SK-N-SH (cell line): Measurements from ENCODE around the gene RPH3AL. TPM values are rescaled to one million over a fixed set of nuclear protein-coding genes. Genes with fewer than 3 reads are reported as not detected.

Source experiments
- CTCF ChIA-PET: fragments of 300-600, 350-600 bp; formaldehyde crosslinking; extraction: SDS; loops from one replicate; lab custom pipeline; 2021; lab: Yijun Ruan, JAX
- POLR2A ChIA-PET: fragments of 350-600 bp; sonication (Branson Sonifier 250); formaldehyde crosslinking; extraction: SDS; loops from one replicate; lab custom pipeline; 2020; ENCODE audit warnings: antibody characterized with exemption, inconsistent platforms; lab: Yijun Ruan, JAX
- DNase-seq: peaks from one replicate; pipeline ENCODE4 v3.0.0; 2012
- H2AFZ ChIP-seq: fragments of 200-600 bp; sonication (generic); 2 replicates; pipeline ENCODE4 v1.8.1; 2016; ENCODE audit warnings: antibody characterized with exemption, mild to moderate bottlenecking, low read depth
- H3F3A ChIP-seq: fragments of 200-600 bp; sonication (generic); replicated peaks from 2 replicates; pipeline ENCODE3; 2016; ENCODE audit warnings: antibody characterized with exemption, mild to moderate bottlenecking; ENCODE audit not compliant: insufficient read depth
- H3K27ac ChIP-seq, 2 experiments: fragments of 200-500 bp in 1 of 2; fragments of 200-600 bp in 1 of 2; sonication (Bioruptor generic) in 1 of 2; sonication (generic), shearing (Covaris generic) in 1 of 2; 2 replicates each; pipeline versions ENCODE4 v1.5.1 to v1.6.1; 2014 to 2016; ENCODE audit warnings: low read depth in 2 of 2, inconsistent platforms in 1 of 2, low read length in 1 of 2, mild to moderate bottlenecking in 1 of 2, mixed read lengths in 1 of 2
- H3K27me3 ChIP-seq: fragments of 200-600 bp; sonication (generic), shearing (Covaris generic); 2 replicates; pipeline ENCODE4 v1.6.1; 2016; ENCODE audit warnings: mixed run types; ENCODE audit not compliant: insufficient read depth
- H3K36me3 ChIP-seq, 2 experiments: fragments of 200-500 bp in 1 of 2; fragments of 200-600 bp in 1 of 2; sonication (Bioruptor generic) in 1 of 2; sonication (generic) in 1 of 2; replicated peaks in 1 of 2; 2 replicates each; pipeline versions ENCODE3 to v1.5.1; 2014 to 2016; ENCODE audit warnings: low read length in 1 of 2, mild to moderate bottlenecking in 1 of 2; ENCODE audit not compliant: insufficient read depth in 2 of 2, control insufficient read depth in 1 of 2
- H3K4me1 ChIP-seq, 2 experiments: fragments of 200-500 bp in 1 of 2; fragments of 200-600 bp in 1 of 2; sonication (Bioruptor generic) in 1 of 2; sonication (generic), shearing (Covaris generic) in 1 of 2; 2 replicates each; pipeline versions ENCODE4 v1.5.1 to v1.6.1; 2014 to 2016; ENCODE audit warnings: low read depth in 1 of 2, low read length in 1 of 2, mixed run types in 1 of 2; ENCODE audit not compliant: insufficient read depth in 2 of 2, control insufficient read depth in 1 of 2
- H3K4me2 ChIP-seq: fragments of 200-600 bp; sonication (generic), shearing (Covaris generic); 2 replicates; pipeline ENCODE4 v1.6.1; 2017; ENCODE audit warnings: mixed run types
- H3K4me3 ChIP-seq, 2 experiments: fragments of 200-500 bp in 1 of 2; fragments of 200-600 bp in 1 of 2; sonication (Bioruptor generic) in 1 of 2; sonication (generic), shearing (Covaris generic) in 1 of 2; 2 replicates each; pipeline versions ENCODE4 v1.5.1 to v1.8.1; 2014 to 2016; ENCODE audit warnings: low read depth in 2 of 2, inconsistent platforms in 1 of 2, low read length in 1 of 2, mild to moderate bottlenecking in 1 of 2, mixed read lengths in 1 of 2, moderate library complexity in 1 of 2
- H3K79me2 ChIP-seq: fragments of 200-600 bp; sonication (generic); 2 replicates; pipeline ENCODE4 v1.8.1; 2017; ENCODE audit warnings: mild to moderate bottlenecking; ENCODE audit not compliant: insufficient read depth
- H3K9ac ChIP-seq: fragments of 200-600 bp; sonication (generic); 2 replicates; pipeline ENCODE4 v1.6.1; 2017; ENCODE audit warnings: mixed run types
- H3K9me2 ChIP-seq: fragments of 200-600 bp; sonication (generic); 2 replicates; pipeline ENCODE4 v1.6.1; 2017; ENCODE audit warnings: mixed run types
- H3K9me3 ChIP-seq: fragments of 200-600 bp; sonication (generic); 2 replicates; pipeline ENCODE4 v1.6.1; 2017; ENCODE audit warnings: mixed run types, mild to moderate bottlenecking, moderate library complexity
- H4K20me1 ChIP-seq: fragments of 200-600 bp; sonication (generic); 2 replicates; pipeline ENCODE4 v1.6.1; 2017; ENCODE audit warnings: mild to moderate bottlenecking, mixed run types; ENCODE audit not compliant: insufficient read depth
- CHD2 ChIP-seq: fragments of 150-350 bp; IDR thresholded peaks from 2 replicates; pipeline ENCODE4 v1.6.1; 2018; ENCODE audit warnings: low read length; ENCODE audit not compliant: partially characterized antibody
- CTCF ChIP-seq: fragments of 200-600 bp; sonication (generic); IDR thresholded peaks from 2 replicates; pipeline ENCODE4 v1.6.1; 2017; ENCODE audit warnings: antibody characterized with exemption, mild to moderate bottlenecking, moderate library complexity
- ELF1 ChIP-seq: IDR thresholded peaks from 2 replicates; pipeline ENCODE4 v1.4.0; 2012
- EZH2phosphoT487 ChIP-seq: fragments of 200-600 bp; sonication (generic); IDR thresholded peaks from 2 replicates; pipeline ENCODE4 v1.6.1; 2017; ENCODE audit warnings: low read depth, mixed run types, mild to moderate bottlenecking, antibody characterized with exemption, moderate library complexity, borderline replicate concordance
- FOXM1 ChIP-seq: IDR thresholded peaks from 2 replicates; pipeline ENCODE4 v1.4.0; 2012; ENCODE audit warnings: low read depth, mild to moderate bottlenecking
- GABPA ChIP-seq: IDR thresholded peaks from 2 replicates; pipeline ENCODE4 v1.4.0; 2012; ENCODE audit warnings: low read depth, mild to moderate bottlenecking
- JUND ChIP-seq: IDR thresholded peaks from 2 replicates; pipeline ENCODE4 v1.4.0; 2012
- MEF2A ChIP-seq: IDR thresholded peaks from 2 replicates; pipeline ENCODE4 v1.4.0; 2012; ENCODE audit warnings: low read depth, borderline replicate concordance
- NFIC ChIP-seq: IDR thresholded peaks from 2 replicates; pipeline ENCODE4 v1.4.0; 2012; ENCODE audit warnings: borderline replicate concordance
- POLR2AphosphoS5 ChIP-seq: IDR thresholded peaks from 2 replicates; pipeline ENCODE4 v1.6.1; 2012; ENCODE audit warnings: low read depth, low read length
- RCOR1 ChIP-seq: fragments of 150-350 bp; IDR thresholded peaks from 2 replicates; pipeline ENCODE4 v1.6.1; 2017; ENCODE audit warnings: antibody characterized with exemption, low read length
- REST ChIP-seq: IDR thresholded peaks from 2 replicates; pipeline ENCODE4 v1.6.1; 2012; ENCODE audit warnings: mild to moderate bottlenecking, low read depth, low read length, moderate library complexity
- RFX5 ChIP-seq: IDR thresholded peaks from 2 replicates; pipeline ENCODE4 v1.6.1; 2012; ENCODE audit warnings: mild to moderate bottlenecking, improper control_type of control experiment, low read length
- SMC3 ChIP-seq: IDR thresholded peaks from 2 replicates; pipeline ENCODE4 v1.6.1; 2012; ENCODE audit warnings: low read depth, low read length, improper control_type of control experiment
- TAF1 ChIP-seq: IDR thresholded peaks from 2 replicates; pipeline ENCODE4 v1.6.1; 2012; ENCODE audit warnings: low read depth, mild to moderate bottlenecking, low read length, moderate library complexity, borderline replicate concordance
- TCF12 ChIP-seq: IDR thresholded peaks from 2 replicates; pipeline ENCODE4 v1.4.0; 2012
- TEAD4 ChIP-seq: IDR thresholded peaks from 2 replicates; pipeline ENCODE4 v1.4.0; 2012; ENCODE audit warnings: mild to moderate bottlenecking, borderline replicate concordance; ENCODE audit not compliant: insufficient read depth
- USF2 ChIP-seq: fragments of 150-350 bp; IDR thresholded peaks from 2 replicates; pipeline ENCODE4 v1.6.1; 2017; ENCODE audit warnings: antibody characterized with exemption, low read length, low read depth, borderline replicate concordance
- YY1 ChIP-seq: IDR thresholded peaks from 2 replicates; pipeline ENCODE4 v1.4.0; 2012; ENCODE audit warnings: low read depth, mild to moderate bottlenecking
- ZBTB33 ChIP-seq: IDR thresholded peaks from 2 replicates; pipeline ENCODE4 v1.4.0; 2012; ENCODE audit warnings: low read depth, borderline replicate concordance
- WGBS: methylation state at CpG from one replicate; pipeline ENCODE4 v1.1.6; 2017; ENCODE audit warnings: low lambda C conversion rate; 5-methylcytosine and 5-hydroxymethylcytosine counted together
- polyA plus RNA-seq, 3 experiments: library from polyadenylated mRNA; depleted of rRNA; stranded (reverse); fragments of >200 nt; gene quantifications; 2 replicates each; pipeline ENCODE4 v1.2.3, GENCODE V29; 2012

The RPH3AL gene
- polyA plus RNA-seq, 1 of the 3 experiments (the other 2 are of a cell fraction), result 2.9 TPM

- no peaks in the 10 kb centered on the region for H3K36me3 ChIP-seq
- H3K4me3 ChIP-seq, result no peak overlapping the region
- H3F3A ChIP-seq, result peaks cover 7% of the 10 kb centered on the region
- H3K9me2 ChIP-seq, result no peaks in the 10 kb centered on the region
- no peak overlapping the region for H2AFZ ChIP-seq
- H3K9ac ChIP-seq, result no peak overlapping the region
- H3K4me2 ChIP-seq, result no peak overlapping the region
- TF ChIP-seq REST (no peak), SMC3 (no peak), YY1 (no peak), ELF1 (no peak), TAF1 (no peak), TEAD4 (no peak), CTCF (no peak), CHD2 (no peak), EZH2phosphoT487 (no peak), ZBTB33 (no peak), MEF2A (no peak), RFX5 (no peak), TCF12 (no peak), GABPA (no peak), FOXM1 (no peak), RCOR1 (no peak), POLR2AphosphoS5 (no peak), USF2 (no peak), NFIC (no peak), JUND (no peak)
- TF ChIP-seq, all 33 proteins: peak for 0
- no peaks in the 10 kb centered on the region for H4K20me1 ChIP-seq
- peaks cover 0 to 3% of the 10 kb centered on the region in 2 experiments; a peak in 1 of 4 replicates for H3K4me1 ChIP-seq
- H3K27ac ChIP-seq, result no peak overlapping the region
- no peaks in the 10 kb centered on the region for H3K27me3 ChIP-seq
- POLR2A ChIA-PET, result no interaction called here
- WGBS, result 76% methylated on average over 8 of the region's 9 CpGs
- H3K9me3 ChIP-seq, result no peaks in the 10 kb centered on the region
- no peak for DNase-seq
- CTCF ChIA-PET, result interaction anchor here (1.2 kb wide), 2 partner anchors 22 to 60 kb away, joined by 3 to 4 read pairs; no protein-coding TSS in a partner anchor
- no peaks in the 10 kb centered on the region for H3K79me2 ChIP-seq
Measured at GRCh38 chr17:248337-249235, 104.0 kb downstream of the RPH3AL start.
